H1 (cell line): ENCODE measurements around the gene ATP6V0D1. TPM values are rescaled to one million over a fixed set of nuclear protein-coding genes. Genes with fewer than 3 reads are reported as not detected.

Experiments
- BRCA1 ChIP-seq: IDR thresholded peaks from 2 replicates; pipeline ENCODE4 v1.6.1; 2012; ENCODE audit warnings: low read depth, low read length, improper control_type of control experiment
- CBX5 ChIP-seq: fragments of 300-800, 300-1000 bp; sonication (generic); IDR thresholded peaks from 2 replicates; pipeline ENCODE4 v1.7.1; 2016; ENCODE audit warnings: antibody characterized with exemption, low read length, low read depth
- CHD2 ChIP-seq: IDR thresholded peaks from 2 replicates; pipeline ENCODE4 v1.6.1; 2012; ENCODE audit warnings: low read length, improper control_type of control experiment
- EGR1 ChIP-seq: IDR thresholded peaks from 2 replicates; pipeline ENCODE4 v1.6.1; 2011; ENCODE audit warnings: low read depth, low read length, borderline replicate concordance
- EP300 ChIP-seq, 2 experiments: IDR thresholded peaks; 1 replicate in 1 of 2; 2 replicates in 1 of 2; pipeline ENCODE4 v1.6.1; 2011 to 2012; ENCODE audit warnings: low read depth in 2 of 2, low read length in 2 of 2, mild to moderate bottlenecking in 2 of 2, borderline replicate concordance in 1 of 2, inconsistent platforms in 1 of 2, moderate library complexity in 1 of 2
- NANOG ChIP-seq: IDR thresholded peaks from 2 replicates; pipeline ENCODE4 v1.6.1; 2011; ENCODE audit warnings: low read length, low read depth, mild to moderate bottlenecking, inconsistent platforms; ENCODE audit not compliant: insufficient read depth, poor library complexity, severe bottlenecking
- POU5F1 ChIP-seq: IDR thresholded peaks from 2 replicates; pipeline ENCODE4 v1.6.1; 2011; ENCODE audit warnings: low read depth, mild to moderate bottlenecking, low read length, moderate library complexity
- RXRA ChIP-seq: IDR thresholded peaks from 2 replicates; pipeline ENCODE4 v1.6.1; 2011; ENCODE audit warnings: low read depth, mild to moderate bottlenecking, low read length, moderate library complexity; ENCODE audit not compliant: insufficient read depth
- polyA plus RNA-seq, 7 experiments: library from polyadenylated mRNA; depleted of rRNA in 3 of 7; stranded (reverse) in 5 of 7; unstranded in 2 of 7; fragments of >200 nt in 5 of 7; fragments of 200-250 nt in 2 of 7; gene quantifications; 1 replicate in 5 of 7; 2 replicates in 1 of 7; 4 replicates in 1 of 7; pipeline versions ENCODE4 v1.2.1 to v1.2.3, GENCODE V29; 2011 to 2013; ENCODE audit warnings: missing spikeins in 2 of 7, mixed read lengths in 2 of 7
- total RNA-seq: library from RNA; stranded (reverse); fragmentation: NEBNext Ultra II Directional; extraction: Animal tissue kit (Norgen Biotek cat#: 25700); gene quantifications from 2 replicates; pipeline ENCODE4 v1.2.1, GENCODE V29; 2021
- TF ChIP-seq, protein P1 (sequence below): IDR thresholded peaks from 2 replicates; pipeline ENCODE4 v1.6.1; 2012; ENCODE audit warnings: inconsistent platforms
- TF ChIP-seq, protein P2 (sequence below): IDR thresholded peaks from 2 replicates; pipeline ENCODE4 v1.6.1; 2011; ENCODE audit warnings: low read depth, mild to moderate bottlenecking, low read length; ENCODE audit not compliant: insufficient read depth
- TF ChIP-seq, protein P3 (sequence below): IDR thresholded peaks from 2 replicates; pipeline ENCODE4 v1.6.1; 2011; ENCODE audit warnings: low read length, improper control_type of control experiment

ATP6V0D1 gene
- total and polyA plus RNA-seq, 2 of the 8 experiments (the other 6 are each of a cell fraction or from before 2014, with no cell fraction given) = 47.3 to 134 TPM

DNA sequence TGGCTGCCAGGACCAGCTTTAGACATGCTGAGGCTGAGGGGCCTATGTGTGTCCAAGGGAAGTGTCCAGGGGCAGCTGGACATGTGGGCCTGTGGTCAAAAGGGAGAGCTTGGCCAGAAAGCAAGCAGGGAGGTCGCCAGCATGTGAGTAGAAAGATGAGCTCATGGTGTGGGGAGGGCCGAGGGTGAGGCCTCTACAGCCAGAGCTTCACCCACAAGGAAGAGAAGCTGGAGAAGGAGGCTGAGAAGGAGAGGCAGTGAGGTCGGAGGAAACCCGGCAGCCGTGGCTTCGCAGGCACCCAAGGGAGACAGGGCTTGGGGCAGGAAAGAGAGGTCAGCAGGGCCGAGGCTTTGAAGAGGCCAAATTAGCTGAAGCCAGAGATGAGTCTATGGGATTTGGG lies 54.0 kb downstream of the ATP6V0D1 start (continued):
- no peak for TF ChIP-seq EGR1
- no peak for TF ChIP-seq EP300 (IDR thresholded peaks at IDR 0.05; ENCODE audit: borderline replicate concordance in 1 of 2, low read depth in 2 of 2, low read length in 2 of 2)
- TF ChIP-seq, protein P1, sequence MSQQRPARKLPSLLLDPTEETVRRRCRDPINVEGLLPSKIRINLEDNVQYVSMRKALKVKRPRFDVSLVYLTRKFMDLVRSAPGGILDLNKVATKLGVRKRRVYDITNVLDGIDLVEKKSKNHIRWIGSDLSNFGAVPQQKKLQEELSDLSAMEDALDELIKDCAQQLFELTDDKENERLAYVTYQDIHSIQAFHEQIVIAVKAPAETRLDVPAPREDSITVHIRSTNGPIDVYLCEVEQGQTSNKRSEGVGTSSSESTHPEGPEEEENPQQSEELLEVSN = no peak
- TF ChIP-seq CBX5 = no peak
- TF ChIP-seq, protein P2, sequence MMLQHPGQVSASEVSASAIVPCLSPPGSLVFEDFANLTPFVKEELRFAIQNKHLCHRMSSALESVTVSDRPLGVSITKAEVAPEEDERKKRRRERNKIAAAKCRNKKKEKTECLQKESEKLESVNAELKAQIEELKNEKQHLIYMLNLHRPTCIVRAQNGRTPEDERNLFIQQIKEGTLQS = no peak
- no peak for TF ChIP-seq BRCA1
- no peak for TF ChIP-seq CHD2
- TF ChIP-seq, protein P3, sequence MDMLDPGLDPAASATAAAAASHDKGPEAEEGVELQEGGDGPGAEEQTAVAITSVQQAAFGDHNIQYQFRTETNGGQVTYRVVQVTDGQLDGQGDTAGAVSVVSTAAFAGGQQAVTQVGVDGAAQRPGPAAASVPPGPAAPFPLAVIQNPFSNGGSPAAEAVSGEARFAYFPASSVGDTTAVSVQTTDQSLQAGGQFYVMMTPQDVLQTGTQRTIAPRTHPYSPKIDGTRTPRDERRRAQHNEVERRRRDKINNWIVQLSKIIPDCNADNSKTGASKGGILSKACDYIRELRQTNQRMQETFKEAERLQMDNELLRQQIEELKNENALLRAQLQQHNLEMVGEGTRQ = no peak
- no peak for TF ChIP-seq NANOG
- TF ChIP-seq RXRA = no peak
- TF ChIP-seq POU5F1 = no peak
